GM19468 (cell line): ENCODE results near the gene ZBTB1.
"Not testable (repeated sequence)": the region's sequence is repeated elsewhere in the genome, so short reads cannot be mapped to it uniquely, and the experiment has no call there.

ENCODE experiments used
- ATAC-seq: cut with Tn5 transposase; IDR thresholded peaks from one replicate; pipeline ENCODE4 v1.9.1; 2021; ENCODE audit warnings: mild to moderate bottlenecking, moderate library complexity, moderate number of reproducible peaks; ENCODE audit not compliant: unreplicated experiment; ENCODE audit errors: extremely low read depth

The ZBTB1 gene

DNA sequence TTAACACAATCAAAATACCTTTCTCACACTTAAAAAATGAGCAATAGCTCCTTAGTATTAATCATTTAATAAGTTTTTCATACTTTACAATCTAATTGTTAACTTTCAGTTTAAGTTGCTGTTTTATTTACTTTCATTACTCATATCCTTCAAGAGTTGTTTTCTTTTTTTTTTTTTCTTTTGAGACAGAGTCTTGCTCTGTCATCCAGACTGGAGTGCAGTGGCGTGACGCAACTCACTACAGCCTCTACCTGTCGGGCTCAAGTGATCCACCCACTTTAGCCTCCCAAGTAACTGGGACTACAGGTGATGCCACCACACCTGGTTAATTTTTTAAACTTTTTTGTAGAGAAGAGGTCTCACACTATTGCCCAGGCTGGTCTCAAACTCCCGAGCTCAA is 16.1 kb downstream of the ZBTB1 start:
- ATAC-seq, result no peak

DNA sequence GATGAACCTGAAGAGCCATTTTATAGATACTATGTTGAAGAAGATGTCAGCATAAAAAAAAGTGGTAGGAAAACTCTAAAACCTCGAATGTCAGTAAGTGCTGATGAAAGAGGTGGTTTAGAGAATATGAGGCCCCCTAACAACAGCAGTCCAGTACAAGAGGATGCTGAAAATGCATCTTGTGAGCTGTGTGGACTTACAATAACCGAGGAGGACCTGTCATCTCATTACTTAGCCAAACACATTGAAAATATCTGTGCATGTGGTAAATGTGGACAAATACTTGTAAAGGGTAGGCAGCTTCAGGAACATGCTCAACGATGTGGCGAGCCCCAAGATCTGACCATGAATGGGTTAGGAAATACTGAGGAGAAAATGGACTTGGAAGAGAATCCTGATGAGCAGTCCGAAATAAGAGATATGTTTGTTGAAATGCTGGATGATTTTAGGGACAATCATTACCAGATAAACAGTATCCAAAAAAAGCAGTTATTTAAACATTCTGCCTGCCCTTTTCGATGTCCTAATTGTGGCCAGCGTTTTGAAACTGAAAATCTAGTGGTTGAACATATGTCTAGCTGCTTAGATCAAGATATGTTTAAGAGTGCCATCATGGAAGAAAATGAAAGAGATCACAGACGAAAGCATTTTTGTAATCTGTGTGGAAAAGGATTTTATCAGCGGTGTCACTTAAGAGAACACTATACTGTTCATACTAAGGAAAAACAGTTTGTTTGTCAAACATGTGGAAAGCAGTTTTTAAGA is 18.2 kb downstream of the ZBTB1 start:
- ATAC-seq, result no peak

DNA sequence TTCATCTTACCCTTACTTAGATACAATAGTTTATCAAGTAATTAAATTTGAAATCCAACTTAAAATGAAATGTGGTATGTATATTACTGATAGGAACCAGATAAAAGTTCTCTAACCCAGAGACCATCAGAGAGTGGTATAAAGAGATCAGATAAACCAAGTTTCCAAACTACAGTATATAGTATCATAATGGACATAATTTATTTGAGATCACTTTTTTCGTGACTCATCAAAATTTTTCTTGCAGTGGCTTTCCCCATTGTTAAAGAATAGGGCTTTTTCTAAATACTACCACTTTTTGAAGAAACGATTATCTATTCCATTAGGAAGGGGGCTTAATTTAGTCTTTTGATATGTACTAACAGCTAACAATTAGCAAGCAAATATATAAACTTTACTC is 20.8 kb downstream of the ZBTB1 start:
- no peak for ATAC-seq

DNA sequence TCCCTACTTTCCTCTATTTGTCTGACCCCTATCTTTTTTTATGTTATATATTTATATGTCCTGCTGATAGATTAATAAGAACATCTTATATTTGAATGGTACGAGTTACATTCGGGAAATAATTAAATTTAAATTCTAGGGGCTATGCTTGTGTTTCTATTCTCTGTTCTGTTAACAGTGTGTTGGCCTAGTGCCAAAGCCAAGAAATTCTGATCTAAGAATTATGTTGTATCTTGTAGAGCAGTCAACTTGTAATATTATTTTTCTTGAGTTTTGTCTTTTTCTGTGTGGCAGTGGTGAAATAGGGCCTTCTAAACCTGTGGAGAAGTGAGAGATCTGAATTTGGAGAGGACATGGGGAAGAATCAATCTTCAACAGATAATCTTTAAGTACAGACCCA is 27.0 kb downstream of the ZBTB1 start:
- ATAC-seq, result no peak

DNA sequence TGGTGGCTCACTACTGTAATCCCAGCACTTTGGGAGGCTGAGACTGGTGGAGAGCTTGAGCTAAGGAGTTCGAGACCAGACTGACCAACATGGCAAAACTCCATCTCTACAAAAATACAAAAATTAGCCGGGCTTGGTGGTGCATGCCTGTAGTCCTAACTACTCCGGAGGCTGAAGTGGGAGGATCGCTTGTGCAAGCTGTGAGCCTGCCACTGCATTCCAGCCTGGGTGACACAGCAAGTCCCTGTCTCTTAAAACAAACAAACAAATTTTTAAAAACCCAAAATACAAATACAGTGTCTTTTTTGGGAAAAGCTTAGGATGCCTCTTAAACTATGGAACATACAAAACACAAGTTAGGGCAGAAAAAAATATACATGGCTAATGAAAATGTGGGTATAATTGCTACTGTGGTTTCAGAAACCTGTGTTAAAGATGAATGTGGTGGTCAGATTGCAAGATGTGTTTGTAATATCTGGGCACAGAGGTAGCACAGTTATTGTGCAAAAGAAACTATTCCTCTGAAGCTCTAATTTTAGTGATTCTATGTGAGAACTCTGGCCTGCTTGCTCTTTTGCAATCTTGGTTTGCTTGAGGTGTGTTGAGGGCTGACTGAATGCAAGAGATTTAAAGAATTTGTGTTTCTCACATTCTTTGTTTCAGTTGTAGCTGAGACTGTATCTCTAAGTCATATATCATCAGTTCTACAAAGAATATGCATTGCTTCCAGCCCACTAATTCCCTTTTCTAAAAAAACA is 32.1 kb downstream of the ZBTB1 start:
- ATAC-seq, result no peak

DNA sequence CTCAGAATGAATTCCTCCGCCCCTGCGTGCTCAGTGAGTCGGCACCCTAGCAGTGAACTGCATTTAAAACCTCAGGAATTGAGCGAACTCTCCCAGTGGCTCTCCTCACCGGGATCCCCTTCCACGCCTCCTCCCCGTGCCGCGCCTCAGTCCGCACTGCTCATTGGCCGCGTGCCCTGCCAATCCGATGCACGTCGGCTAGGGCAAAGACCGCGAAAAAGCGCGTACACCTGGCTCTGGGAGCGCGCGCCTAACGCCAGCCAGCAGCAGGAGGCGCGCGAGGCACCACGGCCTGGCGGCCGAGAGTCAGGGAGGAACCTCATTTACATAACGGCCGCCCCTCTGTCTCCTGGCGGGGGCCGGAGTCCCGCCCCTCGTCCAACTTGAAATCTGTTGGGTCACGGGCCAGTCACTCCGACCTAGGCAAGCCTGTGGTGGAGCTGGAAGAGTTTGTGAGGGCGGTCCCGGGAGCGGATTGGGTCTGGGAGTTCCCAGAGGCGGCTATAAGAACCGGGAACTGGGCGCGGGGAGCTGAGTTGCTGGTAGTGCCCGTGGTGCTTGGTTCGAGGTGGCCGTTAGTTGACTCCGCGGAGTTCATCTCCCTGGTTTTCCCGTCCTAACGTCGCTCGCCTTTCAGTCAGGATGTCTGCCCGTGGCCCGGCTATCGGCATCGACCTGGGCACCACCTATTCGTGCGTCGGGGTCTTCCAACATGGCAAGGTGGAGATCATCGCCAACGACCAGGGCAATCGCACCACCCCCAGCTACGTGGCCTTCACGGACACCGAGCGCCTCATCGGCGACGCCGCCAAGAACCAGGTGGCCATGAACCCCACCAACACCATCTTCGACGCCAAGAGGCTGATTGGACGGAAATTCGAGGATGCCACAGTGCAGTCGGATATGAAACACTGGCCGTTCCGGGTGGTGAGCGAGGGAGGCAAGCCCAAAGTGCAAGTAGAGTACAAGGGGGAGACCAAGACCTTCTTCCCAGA is 35.9 kb downstream of the ZBTB1 start, which contains the start of gene HSPA2:
Gene HSPA2, plus strand, starts transcription at position 534 of the 995 bp plus-strand sequence. Its CDS starts 109 bp downstream, at position 643.
- peak; percentile 88 for ATAC-seq

DNA sequence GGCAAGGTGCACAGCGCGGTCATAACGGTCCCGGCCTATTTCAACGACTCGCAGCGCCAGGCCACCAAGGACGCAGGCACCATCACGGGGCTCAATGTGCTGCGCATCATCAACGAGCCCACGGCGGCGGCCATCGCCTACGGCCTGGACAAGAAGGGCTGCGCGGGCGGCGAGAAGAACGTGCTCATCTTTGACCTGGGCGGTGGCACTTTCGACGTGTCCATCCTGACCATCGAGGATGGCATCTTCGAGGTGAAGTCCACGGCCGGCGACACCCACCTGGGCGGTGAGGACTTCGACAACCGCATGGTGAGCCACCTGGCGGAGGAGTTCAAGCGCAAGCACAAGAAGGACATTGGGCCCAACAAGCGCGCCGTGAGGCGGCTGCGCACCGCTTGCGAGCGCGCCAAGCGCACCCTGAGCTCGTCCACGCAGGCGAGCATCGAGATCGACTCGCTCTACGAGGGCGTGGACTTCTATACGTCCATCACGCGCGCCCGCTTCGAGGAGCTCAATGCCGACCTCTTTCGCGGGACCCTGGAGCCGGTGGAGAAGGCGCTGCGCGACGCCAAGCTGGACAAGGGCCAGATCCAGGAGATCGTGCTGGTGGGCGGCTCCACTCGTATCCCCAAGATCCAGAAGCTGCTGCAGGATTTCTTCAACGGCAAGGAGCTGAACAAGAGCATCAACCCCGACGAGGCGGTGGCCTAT is 36.8 kb downstream of the ZBTB1 start:
- no peak for ATAC-seq

DNA sequence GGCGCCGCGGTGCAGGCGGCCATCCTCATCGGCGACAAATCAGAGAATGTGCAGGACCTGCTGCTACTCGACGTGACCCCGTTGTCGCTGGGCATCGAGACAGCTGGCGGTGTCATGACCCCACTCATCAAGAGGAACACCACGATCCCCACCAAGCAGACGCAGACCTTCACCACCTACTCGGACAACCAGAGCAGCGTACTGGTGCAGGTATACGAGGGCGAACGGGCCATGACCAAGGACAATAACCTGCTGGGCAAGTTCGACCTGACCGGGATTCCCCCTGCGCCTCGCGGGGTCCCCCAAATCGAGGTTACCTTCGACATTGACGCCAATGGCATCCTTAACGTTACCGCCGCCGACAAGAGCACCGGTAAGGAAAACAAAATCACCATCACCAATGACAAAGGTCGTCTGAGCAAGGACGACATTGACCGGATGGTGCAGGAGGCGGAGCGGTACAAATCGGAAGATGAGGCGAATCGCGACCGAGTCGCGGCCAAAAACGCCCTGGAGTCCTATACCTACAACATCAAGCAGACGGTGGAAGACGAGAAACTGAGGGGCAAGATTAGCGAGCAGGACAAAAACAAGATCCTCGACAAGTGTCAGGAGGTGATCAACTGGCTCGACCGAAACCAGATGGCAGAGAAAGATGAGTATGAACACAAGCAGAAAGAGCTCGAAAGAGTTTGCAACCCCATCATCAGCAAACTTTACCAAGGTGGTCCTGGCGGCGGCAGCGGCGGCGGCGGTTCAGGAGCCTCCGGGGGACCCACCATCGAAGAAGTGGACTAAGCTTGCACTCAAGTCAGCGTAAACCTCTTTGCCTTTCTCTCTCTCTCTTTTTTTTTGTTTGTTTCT is 37.6 kb downstream of the ZBTB1 start:
- ATAC-seq, result no peak

DNA sequence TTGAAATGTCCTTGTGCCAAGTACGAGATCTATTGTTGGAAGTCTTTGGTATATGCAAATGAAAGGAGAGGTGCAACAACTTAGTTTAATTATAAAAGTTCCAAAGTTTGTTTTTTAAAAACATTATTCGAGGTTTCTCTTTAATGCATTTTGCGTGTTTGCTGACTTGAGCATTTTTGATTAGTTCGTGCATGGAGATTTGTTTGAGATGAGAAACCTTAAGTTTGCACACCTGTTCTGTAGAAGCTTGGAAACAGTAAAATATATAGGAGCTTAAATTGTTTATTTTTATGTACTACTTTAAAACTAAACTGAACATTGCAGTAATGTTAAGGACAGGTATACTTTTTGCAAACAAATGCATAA is 38.2 kb downstream of the ZBTB1 start:
- no peak for ATAC-seq

DNA sequence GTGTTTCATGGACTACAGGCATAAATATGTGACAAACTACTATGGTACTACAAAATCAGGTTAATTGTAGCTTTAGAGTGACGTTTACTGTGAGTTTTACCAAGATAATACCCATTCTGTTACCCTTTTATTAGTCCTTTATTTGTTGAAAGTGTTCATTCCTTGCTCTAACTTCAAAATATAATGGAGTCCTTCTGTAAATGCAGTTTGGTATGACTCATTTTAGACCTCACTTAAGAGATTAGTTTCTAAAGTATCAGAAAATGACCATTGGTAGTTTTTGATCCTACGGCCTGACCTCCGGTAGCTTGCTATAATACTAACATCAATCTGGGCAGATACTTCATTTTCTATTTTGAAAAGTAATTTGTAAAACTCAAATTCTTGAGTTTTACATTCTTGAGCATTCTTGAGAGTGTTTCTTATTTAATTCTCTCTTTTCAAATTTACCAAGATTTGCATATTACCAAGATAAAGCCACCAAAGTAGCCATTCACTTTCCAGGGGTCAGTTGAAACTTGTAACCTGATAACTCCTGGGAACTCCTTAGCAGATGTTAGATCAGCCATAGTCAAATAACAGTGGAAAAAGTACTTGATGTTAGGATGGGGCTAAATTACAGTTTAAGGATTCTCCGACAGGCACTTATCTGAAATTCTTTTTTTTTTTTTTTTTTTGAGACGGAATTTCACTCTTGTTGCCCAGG is 40.2 kb downstream of the ZBTB1 start:
- ATAC-seq, result no peak

DNA sequence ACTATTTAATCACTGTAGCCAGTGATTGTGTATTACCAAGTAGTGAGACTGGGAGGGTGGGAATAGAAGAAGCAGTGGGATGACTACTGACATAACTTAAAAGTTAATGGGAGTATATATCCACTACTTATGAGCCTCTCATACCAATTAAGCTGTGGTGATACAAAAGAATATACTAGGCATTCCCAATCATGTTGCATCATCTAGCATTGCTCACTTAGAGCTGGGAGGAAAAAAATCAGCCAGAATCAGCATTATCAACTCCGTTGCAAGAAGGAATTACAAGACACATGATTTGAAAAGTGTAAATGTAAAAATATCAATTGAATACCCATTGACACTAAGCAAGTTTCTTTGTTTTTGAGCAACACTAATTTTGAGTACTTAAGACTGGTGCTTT is 44.4 kb downstream of the ZBTB1 start:
- no peak for ATAC-seq

DNA sequence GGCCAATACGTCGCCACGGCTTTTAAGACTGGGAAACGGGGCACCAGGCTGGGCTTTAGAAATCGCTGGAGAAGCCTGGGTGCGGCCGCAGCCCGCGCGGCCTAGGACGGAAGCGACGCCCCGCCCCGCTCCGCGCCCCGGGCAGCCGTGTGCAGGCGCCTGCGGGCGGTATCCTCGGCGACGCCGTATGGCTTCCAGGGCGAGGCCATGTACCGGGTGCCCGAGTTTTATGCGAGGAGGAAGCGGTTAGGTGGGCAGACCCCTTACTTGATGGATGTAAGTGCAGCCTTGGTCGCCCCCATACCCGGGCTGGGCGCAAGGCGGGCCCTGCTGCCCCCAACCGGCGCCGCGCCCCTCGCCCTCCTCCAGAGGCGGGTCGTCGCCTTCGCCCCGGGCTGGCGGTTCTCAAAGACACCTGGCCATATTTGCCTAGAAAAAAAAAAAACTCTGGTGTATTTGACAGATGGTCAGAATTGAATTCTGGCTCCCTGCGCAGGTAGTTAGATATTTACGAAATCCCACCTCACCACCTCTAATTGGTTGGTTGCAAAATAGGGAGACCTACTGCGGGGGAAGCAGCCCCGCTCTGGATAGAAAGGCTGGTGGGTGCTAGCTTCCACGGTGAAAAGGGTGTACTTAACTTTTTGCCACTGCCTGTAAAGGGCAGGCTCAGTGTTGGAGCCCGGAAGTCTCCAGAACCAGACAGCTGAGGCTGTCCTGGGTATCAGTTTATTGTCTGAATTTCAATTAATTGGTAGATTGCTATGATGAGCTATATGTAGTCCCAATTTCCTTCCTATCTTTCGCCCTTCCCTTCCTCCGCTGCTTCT is 45.4 kb downstream of the ZBTB1 start, which contains the start of gene PPP1R36:
Gene PPP1R36, plus strand, starts transcription at position 171 of the 830 bp plus-strand sequence. Its CDS starts 37 bp downstream, at position 208.
- peak; percentile 19 for ATAC-seq

DNA sequence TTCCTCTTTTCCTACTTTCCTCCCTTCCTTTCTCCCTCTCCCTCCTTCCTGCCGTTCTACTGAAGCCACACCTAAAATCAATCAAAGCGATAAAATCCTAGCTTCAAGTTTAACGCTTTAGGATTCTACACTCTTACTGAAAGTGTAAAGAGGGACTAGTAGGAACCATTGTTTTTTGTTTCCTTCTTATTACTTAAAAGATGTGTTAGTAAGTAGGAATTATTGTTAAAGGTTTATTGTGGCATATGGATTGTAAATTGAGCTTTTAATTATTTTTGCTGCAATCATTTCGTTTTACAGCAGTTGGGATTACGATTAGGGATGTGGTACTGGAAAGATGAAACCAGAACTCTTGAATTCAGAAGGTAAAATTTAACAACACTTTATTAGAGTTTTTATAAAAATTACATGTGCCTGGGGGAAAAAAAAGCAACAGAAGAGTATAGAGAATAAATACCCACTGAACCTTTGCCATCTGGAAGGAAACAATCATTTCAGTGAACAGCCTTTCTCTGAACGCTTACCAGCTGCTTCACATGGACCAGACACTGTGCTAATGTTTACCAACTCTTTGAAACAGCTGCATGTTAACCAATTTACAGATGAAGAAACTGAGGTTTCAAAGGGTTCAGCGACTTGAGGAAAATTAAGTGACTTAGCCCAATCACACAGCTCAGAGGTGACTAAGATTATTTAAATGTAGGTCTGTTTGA is 46.2 kb downstream of the ZBTB1 start:
- ATAC-seq, result no peak

DNA sequence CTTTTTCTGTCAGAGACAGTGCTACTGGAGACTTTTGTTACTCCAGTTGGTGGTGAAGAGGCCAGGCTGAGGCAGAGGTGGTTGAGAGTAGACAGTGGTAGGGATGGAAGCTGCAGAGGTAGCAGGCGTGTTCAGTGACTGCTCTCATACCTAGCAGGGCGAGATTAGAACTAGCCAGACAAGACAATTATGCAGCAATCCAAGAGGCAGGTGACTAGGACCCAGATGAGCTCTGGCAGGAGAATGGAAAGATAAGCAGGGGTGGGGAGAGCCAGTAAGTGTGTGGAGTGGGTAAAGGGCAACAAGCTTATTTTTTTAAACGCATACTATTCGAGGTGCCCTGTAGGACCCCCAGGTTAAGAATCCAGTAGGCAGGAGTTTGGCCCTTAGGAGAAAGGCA is 50.0 kb downstream of the ZBTB1 start:
- ATAC-seq, result no peak

DNA sequence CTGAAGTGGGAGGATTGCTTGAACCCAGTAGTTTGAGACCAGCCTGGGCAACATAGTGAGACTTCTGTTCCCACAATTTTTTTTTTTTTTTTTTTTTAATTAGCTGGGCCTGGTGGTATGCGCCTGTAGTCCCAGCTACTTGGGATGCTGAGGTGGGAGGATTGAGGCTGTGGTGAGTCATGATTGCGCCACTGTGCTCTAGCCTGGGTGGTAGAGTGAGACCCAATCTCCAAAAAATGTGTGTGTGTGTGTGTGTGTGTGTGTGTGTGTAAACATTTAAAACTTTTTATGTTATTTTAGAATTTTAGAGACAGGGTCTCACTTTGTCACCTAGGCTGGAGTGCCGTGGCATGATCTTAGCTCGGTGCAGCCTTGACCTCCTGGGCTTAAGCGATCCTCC is 52.0 kb downstream of the ZBTB1 start:
- ATAC-seq, result no peak

DNA sequence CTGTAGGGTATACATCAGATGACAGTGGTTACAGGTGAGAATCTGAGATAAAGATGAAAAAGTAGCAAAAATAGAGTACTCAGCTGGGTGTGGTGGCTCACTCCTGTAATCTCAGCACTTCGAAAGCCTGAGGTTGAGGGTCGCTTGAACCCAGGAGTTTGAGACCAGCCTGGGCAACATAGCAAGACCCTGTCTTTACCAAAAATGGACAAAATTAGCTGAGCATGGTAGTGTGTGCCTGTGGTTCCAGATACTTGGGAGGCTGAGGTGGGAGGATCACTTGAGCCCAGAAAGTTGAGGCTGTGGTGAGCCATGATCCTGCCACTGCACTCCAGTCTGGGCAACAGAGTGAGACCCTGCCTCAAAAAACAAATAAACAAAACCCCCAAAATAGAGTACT is 53.6 kb downstream of the ZBTB1 start:
- not testable (repeated sequence) for ATAC-seq

DNA sequence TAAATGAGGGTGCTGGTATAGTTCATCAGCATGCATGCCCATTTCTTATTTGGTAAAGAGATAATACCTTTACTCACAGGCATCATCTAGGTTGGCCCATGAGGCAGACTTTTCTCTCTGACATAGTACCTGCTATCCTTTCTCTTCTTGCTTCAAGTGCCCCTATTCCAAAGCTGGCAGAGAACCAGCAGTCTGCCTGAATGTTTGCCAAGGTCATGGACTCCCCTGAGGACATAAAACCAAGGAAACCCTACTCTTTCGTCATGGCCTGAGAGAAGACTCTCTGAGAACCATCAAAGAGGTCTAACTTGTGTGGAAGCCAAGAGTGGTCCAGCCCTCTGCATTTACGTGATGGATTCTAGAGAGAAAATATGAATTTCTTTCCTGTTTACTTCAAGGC is 57.1 kb downstream of the ZBTB1 start:
- ATAC-seq, result no peak
